HUDEP-2 (cell line): ENCODE results near the gene GOLGA6L22.
"Not testable (repeated sequence)": the region's sequence is repeated elsewhere in the genome, so short reads cannot be mapped to it uniquely, and the experiment has no call there.

ENCODE experiments used
- DNase-seq, 76 experiments: peaks; one replicate each; lab custom pipeline; 2025; ENCODE audit not compliant: unreplicated experiment in 76 of 76; lab: John Stamatoyannopoulos, UW

The GOLGA6L22 gene

GRCh38 chr15:22458603-22459002, at the start of gene GOLGA6L22:
Gene GOLGA6L22 (plus strand): TSS chr15:22458903. CDS start chr15:22458994, 91 bp downstream.
- not testable (repeated sequence) for DNase-seq

- DNase-seq: not testable (repeated sequence)
These were observed 41.4 kb upstream of the GOLGA6L22 start for GRCh38 chr15:22417288-22417687.

- not testable (repeated sequence) for DNase-seq
These were observed 40.9 kb upstream of the GOLGA6L22 start for GRCh38 chr15:22417795-22418194.

GRCh38 chr15:22418212-22418611, 40.5 kb upstream of the GOLGA6L22 start:
- DNase-seq: not testable (repeated sequence)

GRCh38 chr15:22418666-22419065, 40.0 kb upstream of the GOLGA6L22 start:
- not testable (repeated sequence) for DNase-seq

- DNase-seq: not testable (repeated sequence)
These were observed 38.4 kb upstream of the GOLGA6L22 start for GRCh38 chr15:22420340-22420739.

GRCh38 chr15:22429426-22429825, 29.3 kb upstream of the GOLGA6L22 start:
- DNase-seq: not testable (repeated sequence)

GRCh38 chr15:22431687-22432086, 27.0 kb upstream of the GOLGA6L22 start:
- DNase-seq: not testable (repeated sequence)

GRCh38 chr15:22494490-22495113, 35.9 kb downstream of the GOLGA6L22 start:
- not testable (repeated sequence) for DNase-seq

GRCh38 chr15:22497200-22497599, 38.5 kb downstream of the GOLGA6L22 start:
- DNase-seq: not testable (repeated sequence)

GRCh38 chr15:22498220-22498925, 39.7 kb downstream of the GOLGA6L22 start:
- DNase-seq: not testable (repeated sequence)

GRCh38 chr15:22502272-22502671, 43.6 kb downstream of the GOLGA6L22 start:
- not testable (repeated sequence) for DNase-seq

GRCh38 chr15:22506959-22507358, 48.3 kb downstream of the GOLGA6L22 start:
- not testable (repeated sequence) for DNase-seq

GRCh38 chr15:22516140-22516539, 57.4 kb downstream of the GOLGA6L22 start:
- DNase-seq: not testable (repeated sequence)
